ENCODE data around the gene USP15.

USP15 gene

DNA sequence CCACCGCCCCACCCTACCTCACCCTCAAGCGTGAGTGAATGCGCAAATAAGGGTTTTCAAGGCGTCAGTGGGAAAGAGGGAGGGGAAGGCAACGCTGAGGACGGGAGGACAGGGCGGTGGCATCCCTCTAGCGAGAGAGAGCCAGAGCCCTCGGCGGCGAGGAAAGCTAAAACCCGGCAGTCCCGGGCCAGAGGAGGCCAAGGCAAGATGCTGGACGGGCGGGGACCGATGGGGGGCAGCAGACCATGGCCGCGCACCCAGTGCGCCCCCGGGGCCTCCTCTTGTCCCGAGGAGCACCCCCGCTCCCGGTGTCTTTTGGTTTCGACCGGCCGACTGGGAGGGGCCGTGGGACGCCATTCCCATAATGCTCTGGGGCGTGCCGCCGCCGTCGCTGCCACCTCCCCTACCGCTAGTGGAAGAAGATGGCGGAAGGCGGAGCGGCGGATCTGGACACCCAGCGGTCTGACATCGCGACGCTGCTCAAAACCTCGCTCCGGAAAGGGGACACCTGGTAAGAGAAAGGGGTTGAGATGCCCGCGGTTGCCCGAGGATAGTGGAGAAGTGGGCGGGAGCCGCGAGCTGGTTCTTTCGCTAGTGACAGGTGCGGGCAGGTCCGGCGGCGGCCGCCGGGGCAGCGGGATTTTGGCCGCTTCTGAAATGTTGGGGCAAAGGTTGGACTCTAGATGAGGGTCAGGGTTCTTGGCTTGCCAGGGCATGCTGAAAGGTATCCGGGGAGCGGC lies at the start of gene USP15:
Gene USP15 (plus strand): TSS at position 412 of the 740 bp plus-strand sequence. CDS start 11 bp downstream, at position 423.
- DNase-seq, result peak; percentile 94 to 95

GRCh38 chr12:62210422-62210821 lies 49.8 kb upstream of the USP15 start:
- DNase-seq, result peak; percentile 35 to 36

DNA sequence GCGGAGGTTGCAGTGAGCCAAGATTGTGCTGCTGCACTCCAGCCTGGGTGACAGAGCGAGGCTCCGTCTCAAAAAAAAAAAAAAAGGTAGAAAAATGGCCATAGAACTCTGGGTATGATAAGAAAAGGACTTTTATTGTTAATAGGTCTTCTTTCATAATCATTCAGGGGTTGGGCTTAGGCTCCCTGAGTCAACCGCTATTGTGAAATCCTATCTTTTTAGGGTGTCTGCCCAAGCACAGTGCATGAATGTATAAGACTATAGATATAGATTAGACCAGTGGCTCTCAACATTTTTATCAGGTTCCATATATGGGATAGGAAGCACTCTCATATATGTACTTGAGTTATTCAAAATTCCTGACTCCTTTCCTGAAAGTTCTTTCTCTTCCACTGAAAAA lies 48.7 kb upstream of the USP15 start:
- no peak for DNase-seq

DNA sequence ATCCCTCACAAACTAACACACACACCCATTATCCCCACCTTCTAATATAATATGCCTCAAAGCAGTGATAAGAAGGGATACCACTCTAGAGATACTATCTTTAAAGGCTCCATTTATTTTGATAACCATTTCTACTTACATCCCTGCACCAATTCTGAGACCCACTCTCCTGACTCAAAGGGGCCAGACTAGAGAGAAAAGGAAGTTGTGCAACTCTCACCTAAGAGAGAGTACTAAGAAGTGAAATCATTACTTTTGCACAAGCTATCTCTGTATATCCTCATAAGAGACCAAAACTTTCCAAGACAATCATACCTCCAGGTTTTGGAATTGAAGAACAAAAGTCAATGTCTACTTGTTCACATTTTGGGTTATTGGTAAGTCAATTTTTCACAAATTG lies 45.4 kb upstream of the USP15 start:
- DNase-seq, result no peak

DNA sequence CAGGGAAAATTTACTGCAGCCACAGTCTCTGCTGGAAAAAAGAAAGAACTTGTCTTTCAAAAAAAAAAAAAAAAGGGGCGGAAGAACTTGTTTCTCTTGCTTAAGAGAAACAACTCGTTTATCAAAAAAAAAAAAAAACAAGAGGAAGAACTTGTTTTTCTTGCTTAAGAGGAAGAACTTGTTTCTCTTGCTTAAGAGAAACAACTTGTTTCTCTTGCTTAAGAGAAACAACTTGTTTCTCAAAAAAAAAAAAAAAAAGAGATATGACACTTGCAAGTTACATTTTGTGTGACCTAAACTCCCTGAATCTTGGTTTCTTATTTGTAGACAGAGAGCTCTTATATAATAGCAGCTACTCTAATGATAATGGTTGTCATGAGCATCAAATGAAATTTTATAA lies 44.7 kb upstream of the USP15 start:
- no peak for DNase-seq

DNA sequence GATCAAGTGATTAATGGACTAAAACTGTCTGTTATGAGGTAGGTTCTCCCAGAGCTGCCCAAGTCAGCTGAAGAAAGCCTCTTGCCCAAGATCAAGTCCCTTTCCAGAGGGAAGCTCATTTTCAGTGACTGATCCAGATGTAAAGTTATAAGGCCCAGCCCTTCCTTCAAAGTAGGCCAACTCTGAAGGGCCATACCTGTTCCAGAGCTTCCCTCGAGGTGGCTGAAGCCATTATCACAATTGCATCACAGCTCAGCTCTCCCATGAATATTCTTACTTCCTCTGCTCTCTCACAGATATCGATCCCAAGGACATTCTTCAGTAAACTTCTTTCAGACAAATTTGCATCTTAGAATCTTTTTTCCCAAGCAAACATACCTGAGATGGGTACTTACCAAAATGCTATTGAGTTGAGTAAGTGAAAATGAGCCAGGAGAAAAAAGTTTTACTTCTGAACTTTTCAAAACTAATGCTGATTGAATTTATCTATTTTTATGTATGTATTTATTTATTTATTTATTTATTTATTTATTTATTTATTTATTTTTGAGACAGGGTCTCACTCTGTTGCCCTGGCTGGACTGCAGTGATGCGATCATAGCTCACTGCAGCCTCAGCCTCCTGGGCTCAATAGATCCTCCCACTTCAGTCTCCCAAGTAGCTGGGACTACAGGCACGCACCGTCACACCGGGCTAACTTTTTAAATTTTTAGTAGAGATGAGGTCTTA lies 42.6 kb upstream of the USP15 start:
- DNase-seq, result no peak

DNA sequence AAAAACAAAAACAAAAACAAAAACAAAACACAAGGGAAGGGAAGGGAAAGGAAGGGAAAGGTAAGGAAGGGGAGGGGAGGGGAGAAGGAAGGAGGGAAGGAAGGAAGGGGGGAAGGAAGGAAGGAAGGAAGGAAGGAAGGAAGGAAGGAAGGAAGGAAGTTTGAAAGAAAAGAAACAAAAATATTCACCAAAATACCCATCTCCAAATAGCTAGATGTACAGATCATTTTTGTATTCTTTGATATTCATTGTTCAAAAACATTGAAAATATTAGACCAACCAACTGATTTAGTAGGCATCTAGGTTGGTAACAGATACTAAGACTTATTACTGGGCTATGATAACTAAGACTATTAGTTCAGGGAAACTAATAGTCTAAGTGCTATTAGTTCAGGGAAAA lies 39.1 kb upstream of the USP15 start:
- no peak for DNase-seq

DNA sequence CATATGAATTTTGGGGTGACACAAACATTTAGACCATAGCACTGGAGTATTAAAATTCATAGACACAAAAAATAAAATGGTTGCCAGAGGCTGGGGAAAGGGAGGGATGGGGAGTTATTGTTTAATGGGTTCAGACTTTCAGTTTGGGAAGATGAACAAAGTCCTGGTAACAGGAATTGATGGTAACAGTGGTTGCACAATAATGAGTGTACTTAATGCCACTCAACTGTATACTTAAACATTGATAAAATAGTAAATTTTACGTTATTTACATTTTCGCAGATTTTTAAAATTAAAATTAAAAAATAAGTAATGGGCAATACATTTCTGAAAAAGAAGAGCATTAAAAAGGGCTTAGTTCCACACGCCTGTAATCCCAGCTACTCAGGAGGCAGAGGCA lies 35.6 kb upstream of the USP15 start:
- no peak for DNase-seq

- DNase-seq, result no peak
Measured at GRCh38 chr12:62227091-62227490, 33.1 kb upstream of the USP15 start.

DNA sequence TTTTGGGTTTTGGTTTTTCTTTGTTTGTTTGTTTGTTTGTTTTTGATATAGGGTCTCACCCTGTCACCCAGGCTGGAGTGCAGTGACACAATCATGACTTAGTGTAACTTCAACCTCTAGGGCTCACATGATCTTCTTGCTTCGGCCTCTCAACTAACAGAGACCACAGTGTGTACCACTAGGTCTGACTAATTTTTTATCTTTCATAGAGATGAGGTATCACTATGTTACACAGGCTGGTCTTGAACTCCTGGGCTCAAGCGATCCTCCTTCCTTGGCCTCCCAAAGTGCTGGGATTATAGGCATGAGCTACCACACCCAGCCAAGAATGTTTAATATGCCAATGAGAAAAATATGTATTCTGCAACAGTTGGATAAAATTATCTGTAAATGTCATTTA lies 29.6 kb upstream of the USP15 start:
- no peak for DNase-seq

GRCh38 chr12:62232143-62232729 lies 28.0 kb upstream of the USP15 start:
- no peak for DNase-seq

- DNase-seq, result no peak
Measured at GRCh38 chr12:62233805-62234204, 26.4 kb upstream of the USP15 start.

- DNase-seq, result no peak
Measured at GRCh38 chr12:62239571-62239970, 20.6 kb upstream of the USP15 start.

DNA sequence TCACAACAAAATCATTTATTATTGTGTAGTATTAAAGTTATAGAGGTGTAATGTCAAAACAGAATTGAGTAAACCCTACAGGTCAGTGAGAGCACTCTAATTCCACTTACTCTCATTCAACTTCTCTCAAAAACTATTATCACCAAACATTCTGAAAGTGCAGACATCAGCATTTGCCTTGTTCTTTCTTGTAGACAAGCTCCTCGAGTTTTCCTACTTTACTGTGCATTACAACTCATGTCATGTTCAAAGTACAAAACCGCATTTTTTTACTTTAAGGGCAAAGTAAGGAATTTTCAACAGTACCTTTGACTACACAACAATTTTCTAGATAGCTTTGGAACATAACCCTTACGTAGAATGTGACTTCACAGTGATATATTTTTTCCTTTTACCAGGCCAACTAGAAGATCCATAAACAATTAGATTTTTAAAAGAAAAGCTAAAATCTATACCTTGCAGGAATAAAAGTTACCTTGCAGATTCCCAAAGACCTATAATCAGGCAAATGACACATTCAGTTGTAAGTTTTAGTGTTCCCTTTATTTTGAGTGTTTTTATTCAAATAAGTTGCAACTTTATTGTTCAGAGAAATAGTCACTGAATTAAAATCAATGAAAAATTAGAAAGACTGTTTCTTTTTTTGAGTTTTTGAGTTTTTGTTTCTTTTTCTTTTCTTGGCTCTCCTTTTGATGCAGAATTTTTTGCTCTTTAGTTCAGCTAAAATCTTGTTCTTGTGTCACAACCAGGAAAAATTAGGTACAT lies 12.7 kb upstream of the USP15 start:
- DNase-seq, result no peak

GRCh38 chr12:62248873-62249272 lies 11.3 kb upstream of the USP15 start:
- no peak for DNase-seq

- DNase-seq, result no peak
Measured at GRCh38 chr12:62249419-62249818, 10.8 kb upstream of the USP15 start.

GRCh38 chr12:62250671-62251608 lies 9.3 kb upstream of the USP15 start:
- no peak for DNase-seq

DNA sequence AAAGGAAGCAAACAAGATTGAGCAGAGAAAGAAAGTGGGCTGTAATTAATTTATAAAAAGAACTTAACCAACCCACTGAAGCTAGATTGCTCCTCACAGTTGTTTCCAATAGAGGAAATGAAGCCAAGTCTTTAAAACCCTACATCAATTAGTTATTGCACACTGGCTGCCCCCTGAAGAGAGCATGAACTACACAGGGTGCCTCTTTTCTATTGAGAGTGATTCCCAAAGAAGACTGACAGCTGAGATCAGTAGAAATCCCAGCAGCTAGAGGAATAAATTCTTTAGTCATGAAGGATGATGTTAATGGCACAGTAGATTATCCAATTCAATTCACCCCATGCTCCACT lies 8.6 kb upstream of the USP15 start:
- no peak for DNase-seq

DNA sequence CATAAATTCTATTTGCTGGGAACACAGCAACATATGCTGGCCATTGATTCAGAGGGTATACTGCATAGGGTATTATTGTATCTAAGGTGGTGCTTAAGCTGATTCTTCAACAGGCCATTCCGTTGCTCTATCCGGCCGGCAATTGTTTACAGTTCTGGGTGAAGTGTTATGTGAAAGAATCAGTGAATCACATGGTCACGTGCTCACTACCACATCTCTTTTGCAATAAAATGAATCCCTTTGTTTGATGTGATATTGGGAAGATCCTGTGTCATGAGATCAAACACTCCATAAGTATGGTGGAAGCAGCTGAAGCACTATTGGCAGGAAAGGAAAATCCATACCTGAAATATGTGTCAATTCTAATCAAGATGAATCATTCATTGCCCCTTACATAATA lies 7.6 kb upstream of the USP15 start:
- no peak for DNase-seq

DNA sequence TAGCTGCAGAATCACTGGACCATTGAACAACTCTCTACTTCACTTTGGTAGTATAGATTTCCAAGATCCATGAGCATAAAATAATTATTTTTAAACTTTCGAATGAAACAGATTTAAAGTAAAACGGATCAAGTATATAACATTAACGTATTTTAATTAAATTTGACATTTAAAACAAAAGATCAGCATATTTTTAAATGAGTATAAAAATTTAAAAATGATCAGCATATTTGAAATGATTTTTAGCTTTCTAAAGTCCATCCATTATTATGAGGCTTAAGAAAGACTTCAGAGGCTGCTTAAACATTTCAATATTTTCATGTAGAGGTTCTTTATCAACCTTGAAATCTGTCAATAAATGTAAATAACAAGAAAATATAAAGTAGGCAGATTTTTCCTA lies 5.2 kb upstream of the USP15 start:
- no peak for DNase-seq

DNA sequence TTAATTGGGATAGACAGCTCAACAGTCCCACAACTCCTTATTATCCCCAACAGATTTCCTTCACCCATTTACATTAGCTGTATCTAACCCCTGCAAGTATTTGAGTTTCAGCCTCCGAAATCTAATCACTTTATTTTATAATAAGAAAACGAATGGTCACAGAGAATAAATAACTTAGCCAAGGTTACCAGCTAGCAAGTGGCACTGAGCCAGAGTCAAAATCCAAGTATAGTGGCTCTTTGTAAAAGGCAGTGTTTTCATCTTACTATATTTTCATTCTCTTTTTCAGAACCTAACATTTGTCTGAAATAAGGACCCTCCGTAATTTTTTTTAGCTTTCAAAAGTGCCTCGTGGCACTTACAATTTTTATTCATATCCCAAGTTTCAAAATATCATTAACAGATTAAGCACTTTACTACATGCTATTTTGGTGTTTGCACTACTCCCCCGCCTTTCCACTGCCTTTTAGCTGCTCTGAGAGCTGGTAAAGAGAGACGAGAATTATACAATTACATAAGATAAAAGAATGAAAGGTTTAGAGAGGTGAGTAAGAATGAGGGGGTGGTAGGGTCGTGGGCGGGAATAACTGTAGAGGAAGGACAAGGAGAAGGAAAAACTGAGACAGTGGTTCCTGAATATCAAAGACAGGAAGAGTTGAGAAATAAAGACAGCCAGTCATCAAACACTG lies 3.7 kb upstream of the USP15 start:
- DNase-seq, result peak; percentile 82 to 86

DNA sequence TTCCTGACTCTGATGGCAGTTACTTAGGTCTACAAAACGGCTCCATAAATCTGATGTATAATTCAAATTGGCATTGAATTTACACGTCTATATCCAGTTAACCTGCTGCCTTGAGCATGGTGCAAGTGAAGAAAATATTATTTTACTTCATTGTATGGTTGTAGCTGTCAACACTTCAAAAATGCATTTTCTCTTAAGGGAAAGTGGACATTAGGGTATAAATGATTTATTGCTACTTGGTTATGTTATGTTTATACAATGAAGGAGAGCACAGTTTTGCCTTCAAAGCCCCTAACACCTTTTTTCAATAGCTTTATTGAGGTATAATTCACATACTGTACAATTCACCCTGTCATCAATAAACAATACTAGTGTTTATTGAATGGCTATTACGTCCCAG lies 2.0 kb upstream of the USP15 start:
- no peak for DNase-seq
